Measurements from ENCODE around the gene ACAT2.

GRCh38 chr6:159808647-159809046 is 46.8 kb downstream of the ACAT2 start:
- no peak for TF ChIP-seq CTCF (IDR thresholded peaks at IDR 0.05)
- no peak for TF ChIP-seq EZH2phosphoT487 (IDR thresholded peaks at IDR 0.05)
